ENCODE results near the gene CAMKV. TPM values are rescaled to one million over a fixed set of nuclear protein-coding genes. Genes with fewer than 3 reads are reported as not detected.

The CAMKV gene
- total and polyA plus RNA-seq, 2 of the 4 experiments (the other 2 are of a cell fraction), result not detected

DNA sequence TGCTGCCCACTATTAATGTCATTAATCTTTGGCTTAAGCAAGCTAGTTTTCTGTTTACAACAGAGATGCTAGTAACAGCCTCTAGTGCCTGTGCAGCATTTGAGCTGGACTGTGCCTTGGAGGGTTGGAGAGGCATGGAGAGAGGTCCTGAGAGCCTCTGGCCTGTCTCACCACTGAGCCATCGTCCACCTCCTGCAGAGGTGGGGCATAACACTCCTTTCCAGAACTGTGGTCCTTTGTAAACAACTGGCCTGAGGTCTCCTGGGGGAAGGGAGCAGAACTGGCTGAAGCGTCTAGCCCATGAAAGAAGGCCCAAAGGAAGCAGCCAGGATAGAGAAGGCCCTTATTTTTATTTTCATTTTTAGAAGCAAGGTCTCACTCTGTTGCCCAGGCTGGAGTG lies 10.0 kb upstream of the CAMKV start:
- no peak overlapping the region for H2AK5ac ChIP-seq (ENCODE audit: low read depth, low read length)
- H4K91ac ChIP-seq (ENCODE audit: insufficient read depth, low read depth, low read length), result no peak overlapping the region
- H3K79me1 ChIP-seq (ENCODE audit: low read depth in 1 of 2, low read length in 2 of 2), result no peaks in the 10 kb centered on the region
- no peak overlapping the region for H3K27ac ChIP-seq (ENCODE audit: insufficient read depth, low read length)
- no peak overlapping the region for H3K4ac ChIP-seq (ENCODE audit: low read depth, low read length)
- H3K56ac ChIP-seq (ENCODE audit: extremely low read depth, insufficient read depth, low read length), result no peak overlapping the region
- no peak overlapping the region for H2BK5ac ChIP-seq (ENCODE audit: low read depth, low read length, poor library complexity, severe bottlenecking)
- WGBS, 2 experiments (ENCODE audit: extremely low coverage in 2 of 2, insufficient read length in 1 of 2), result 40% methylated on average over 1 of the region's 2 CpGs; no CpG with 5 or more reads in 1 of the 2 experiments
- ChIA-PET POLR2A (ENCODE audit: unreplicated experiment) (no interaction called here), CTCF (no interaction called here)
- intact Hi-C loops (cut with micrococcal nuclease), result no loop called here
- no TSS peak for BruUV-seq (replicated peaks)
- no peak overlapping the region for H2BK20ac ChIP-seq (ENCODE audit: low read depth, low read length)
- no peak overlapping the region for H3K14ac ChIP-seq (replicated peaks; ENCODE audit: low read depth, low read length)
- H3K4me1 ChIP-seq (ENCODE audit: control insufficient read depth, insufficient read depth, low read length), result peaks cover 4% of the 10 kb centered on the region; the same call in 1 of the 2 replicates
- H3K9me1 ChIP-seq (ENCODE audit: insufficient read depth, low read length), result no peaks in the 10 kb centered on the region
- no peaks in the 10 kb centered on the region for H3K36me3 ChIP-seq (ENCODE audit: control insufficient read depth, insufficient read depth, low read length)
- H3K18ac ChIP-seq (ENCODE audit: low read depth, low read length), result no peak overlapping the region
- no peaks in the 10 kb centered on the region for H3K9me3 ChIP-seq (ENCODE audit: control insufficient read depth, insufficient read depth, low read length)
- H3K4me2 ChIP-seq (ENCODE audit: low read depth, low read length), result no peak overlapping the region
- H4K20me1 ChIP-seq (ENCODE audit: insufficient read depth, low read length), result no peaks in the 10 kb centered on the region; the same call in 1 of the 2 replicates
- H2AFZ ChIP-seq (replicated peaks; ENCODE audit: low read length, poor library complexity), result no peak overlapping the region
- in situ Hi-C loops (cut with MboI; ENCODE audit: low sequenced_read_pairs), result no loop called here
- DNase-seq (no peak), ATAC-seq (ENCODE audit: low read depth) (no peak)
- no peak overlapping the region for H4K8ac ChIP-seq (ENCODE audit: low read depth in 2 of 2, low read length in 2 of 2)
- H2BK120ac ChIP-seq (ENCODE audit: low read depth, low read length), result no peak overlapping the region
- no peak overlapping the region for H4K5ac ChIP-seq (ENCODE audit: low read depth, low read length)
- no peak overlapping the region for H3K23ac ChIP-seq (ENCODE audit: low read depth, low read length)
- H2BK15ac ChIP-seq (ENCODE audit: low read depth, low read length), result no peak overlapping the region
- no peak overlapping the region for H2AK9ac ChIP-seq (replicated peaks; ENCODE audit: low read depth, low read length, poor library complexity)
- H3K4me3 ChIP-seq (ENCODE audit: insufficient read depth, low read depth, low read length), result no peak overlapping the region
- TF ChIP-seq RCOR1 (IDR thresholded peaks at IDR 0.05; ENCODE audit: insufficient replicate concordance, low read length) (no peak), NFE2L2 (IDR thresholded peaks at IDR 0.05; ENCODE audit: low read depth, low read length) (no peak), MAFK (IDR thresholded peaks at IDR 0.05; ENCODE audit: low read depth, low read length) (no peak), RAD21 (IDR thresholded peaks at IDR 0.05; ENCODE audit: low read length) (no peak), SMC3 (IDR thresholded peaks at IDR 0.05; ENCODE audit: low read depth, low read length) (no peak), POLR2A (IDR thresholded peaks at IDR 0.05; ENCODE audit: low read depth, low read length) (no peak), CEBPB (IDR thresholded peaks at IDR 0.05; ENCODE audit: low read depth, low read length) (no peak), MAZ (IDR thresholded peaks at IDR 0.05; ENCODE audit: borderline replicate concordance, low read depth, low read length) (no peak), FOS (IDR thresholded peaks at IDR 0.05; ENCODE audit: low read depth, low read length) (no peak)
- TF ChIP-seq, protein P1, sequence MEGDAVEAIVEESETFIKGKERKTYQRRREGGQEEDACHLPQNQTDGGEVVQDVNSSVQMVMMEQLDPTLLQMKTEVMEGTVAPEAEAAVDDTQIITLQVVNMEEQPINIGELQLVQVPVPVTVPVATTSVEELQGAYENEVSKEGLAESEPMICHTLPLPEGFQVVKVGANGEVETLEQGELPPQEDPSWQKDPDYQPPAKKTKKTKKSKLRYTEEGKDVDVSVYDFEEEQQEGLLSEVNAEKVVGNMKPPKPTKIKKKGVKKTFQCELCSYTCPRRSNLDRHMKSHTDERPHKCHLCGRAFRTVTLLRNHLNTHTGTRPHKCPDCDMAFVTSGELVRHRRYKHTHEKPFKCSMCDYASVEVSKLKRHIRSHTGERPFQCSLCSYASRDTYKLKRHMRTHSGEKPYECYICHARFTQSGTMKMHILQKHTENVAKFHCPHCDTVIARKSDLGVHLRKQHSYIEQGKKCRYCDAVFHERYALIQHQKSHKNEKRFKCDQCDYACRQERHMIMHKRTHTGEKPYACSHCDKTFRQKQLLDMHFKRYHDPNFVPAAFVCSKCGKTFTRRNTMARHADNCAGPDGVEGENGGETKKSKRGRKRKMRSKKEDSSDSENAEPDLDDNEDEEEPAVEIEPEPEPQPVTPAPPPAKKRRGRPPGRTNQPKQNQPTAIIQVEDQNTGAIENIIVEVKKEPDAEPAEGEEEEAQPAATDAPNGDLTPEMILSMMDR (conservative IDR thresholded peaks at IDR 0.05; ENCODE audit: low read depth, low read length), result no peak
- dilution Hi-C loops (cut with HindIII; ENCODE audit: low sequenced_read_pairs, unreplicated experiment), result no loop called here
- H3K27me3 ChIP-seq (ENCODE audit: control insufficient read depth, insufficient read depth, low read length), result peaks cover 46% of the 10 kb centered on the region
- no peak overlapping the region for H3K9ac ChIP-seq (ENCODE audit: low read depth, low read length)
